C4-2B (cell line): ENCODE data around the gene PTPMT1.

Experiments
- CTCF ChIP-seq: fragments of 450-650 bp; conservative IDR thresholded peaks from 2 replicates; pipeline ENCODE4 v1.5.1; 2017; ENCODE audit warnings: mild to moderate bottlenecking
- ZFX ChIP-seq: fragments of 450-650 bp; IDR thresholded peaks from 2 replicates; pipeline ENCODE4 v1.6.1; 2017

- TF ChIP-seq CTCF (no peak), ZFX (no peak)
These were observed 26.9 kb downstream of the PTPMT1 start for GRCh38 chr11:47592251-47592650.
